ENCODE measurements around the gene KCNJ13.
"Not testable (repeated sequence)": the region's sequence is repeated elsewhere in the genome, so short reads cannot be mapped to it uniquely, and the experiment has no call there.

Gene KCNJ13

GRCh38 chr2:232744963-232745362 is 31.4 kb downstream of the KCNJ13 start:
- Histone ChIP-seq H3K9ac (ENCODE audit: low read depth, low read length) (no peak overlapping the region), H3K36me3 (ENCODE audit: insufficient read depth, low read length) (peaks cover 5% of the 10 kb centered on the region; the same call in 1 of the 2 replicates)

GRCh38 chr2:232741972-232742371 is 34.4 kb downstream of the KCNJ13 start:
- Histone ChIP-seq H3K36me3 (ENCODE audit: insufficient read depth, low read length) (no peaks in the 10 kb centered on the region), H3K4me1 (ENCODE audit: insufficient read depth, low read length) (no peaks in the 10 kb centered on the region), H3K9ac (ENCODE audit: low read depth, low read length) (no peak overlapping the region), H3K9me3 (ENCODE audit: control insufficient read depth, insufficient read depth, low read length) (no peaks in the 10 kb centered on the region)

More at GRCh38 chr2:232744963-232745362, 31.4 kb downstream of the KCNJ13 start:
- H3K9me3 ChIP-seq (ENCODE audit: control insufficient read depth, insufficient read depth, low read length), result no peaks in the 10 kb centered on the region
- no peaks in the 10 kb centered on the region for H3K4me1 ChIP-seq (ENCODE audit: insufficient read depth, low read length)

DNA sequence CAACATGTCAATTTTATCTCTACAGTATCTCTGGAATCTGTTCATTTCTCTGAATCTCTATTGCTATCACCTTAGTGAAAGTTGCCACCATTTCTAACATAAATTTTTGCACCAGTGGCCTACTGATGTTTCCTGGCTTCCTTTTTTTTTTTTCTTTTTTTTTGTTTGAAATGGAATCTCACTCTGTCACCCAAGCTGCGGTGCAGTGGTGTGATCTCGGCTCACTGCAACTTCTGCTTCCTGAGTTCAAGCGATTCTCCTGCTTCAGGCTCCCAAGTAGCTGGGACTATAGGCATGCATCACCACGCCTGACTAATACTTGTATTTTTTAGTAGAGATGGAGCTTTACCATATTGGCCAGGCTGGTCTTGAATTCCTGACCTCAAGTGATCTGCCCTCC is 35.1 kb downstream of the KCNJ13 start:
- no peaks in the 10 kb centered on the region for H3K9me3 ChIP-seq (ENCODE audit: control insufficient read depth, insufficient read depth, low read length)
- H3K36me3 ChIP-seq (ENCODE audit: insufficient read depth, low read length), result no peaks in the 10 kb centered on the region
- no peak overlapping the region for H3K9ac ChIP-seq (ENCODE audit: low read depth, low read length)
- no peaks in the 10 kb centered on the region for H3K4me1 ChIP-seq (ENCODE audit: insufficient read depth, low read length)

- Histone ChIP-seq H3K36me3 (ENCODE audit: insufficient read depth, low read length) (peaks cover 4% of the 10 kb centered on the region; the same call in 1 of the 2 replicates), H3K4me1 (ENCODE audit: insufficient read depth, low read length) (no peaks in the 10 kb centered on the region), H3K9me3 (ENCODE audit: control insufficient read depth, insufficient read depth, low read length) (no peaks in the 10 kb centered on the region), H3K9ac (ENCODE audit: low read depth, low read length) (no peak overlapping the region)
These were observed 44.9 kb downstream of the KCNJ13 start for GRCh38 chr2:232731470-232731869.

DNA sequence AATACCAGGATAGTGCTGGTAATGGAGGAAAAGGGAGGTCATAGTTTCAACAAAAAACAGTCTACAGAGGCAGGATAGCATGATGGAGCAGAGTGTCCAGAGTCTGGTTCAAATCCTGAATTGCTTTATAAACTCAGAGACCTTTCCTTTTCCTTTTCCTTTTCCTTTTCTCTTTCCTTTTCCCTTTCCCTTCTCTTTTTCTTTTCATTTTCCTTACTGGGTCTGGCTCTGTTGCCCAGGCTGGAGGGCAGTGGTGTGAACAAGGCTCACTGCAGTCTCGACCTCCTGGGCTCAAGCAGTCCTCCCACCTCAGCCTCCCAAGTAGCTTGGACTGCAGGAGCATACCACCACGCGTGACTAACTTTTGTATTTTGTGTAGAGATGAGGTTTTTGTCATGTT is 47.6 kb downstream of the KCNJ13 start:
- no peaks in the 10 kb centered on the region for H3K4me1 ChIP-seq (ENCODE audit: insufficient read depth, low read length)
- H3K36me3 ChIP-seq (ENCODE audit: insufficient read depth, low read length), result peaks cover 4% of the 10 kb centered on the region; the same call in 1 of the 2 replicates
- H3K9ac ChIP-seq (ENCODE audit: low read depth, low read length), result no peak overlapping the region
- no peaks in the 10 kb centered on the region for H3K9me3 ChIP-seq (ENCODE audit: control insufficient read depth, insufficient read depth, low read length)

DNA sequence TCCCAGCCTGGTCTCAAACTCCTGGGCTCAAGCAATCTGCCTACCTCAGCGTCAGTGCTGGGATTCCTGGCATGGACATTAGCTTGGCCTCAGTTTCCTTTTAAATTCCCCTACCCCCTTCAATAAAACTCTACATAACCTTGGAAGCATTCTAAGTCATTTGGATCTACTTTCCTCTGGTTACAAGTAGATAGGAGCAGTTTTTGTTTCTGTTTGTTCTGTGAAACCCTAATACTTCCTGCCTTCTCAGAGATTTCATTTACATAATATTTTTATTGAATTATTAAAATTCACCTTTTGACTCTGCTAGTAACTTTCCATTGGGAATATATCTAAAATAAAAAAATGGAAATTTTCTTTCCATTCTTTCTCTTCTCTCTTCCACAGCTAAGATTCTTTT is 53.3 kb downstream of the KCNJ13 start:
- Histone ChIP-seq H3K36me3 (ENCODE audit: insufficient read depth, low read length) (0 out of 2 replicates have a peak, but pooled peaks cover under 1% of the 10 kb centered on the region), H3K9me3 (ENCODE audit: control insufficient read depth, insufficient read depth, low read length) (no peaks in the 10 kb centered on the region), H3K4me1 (ENCODE audit: insufficient read depth, low read length) (no peaks in the 10 kb centered on the region), H3K9ac (ENCODE audit: low read depth, low read length) (no peak overlapping the region)

DNA sequence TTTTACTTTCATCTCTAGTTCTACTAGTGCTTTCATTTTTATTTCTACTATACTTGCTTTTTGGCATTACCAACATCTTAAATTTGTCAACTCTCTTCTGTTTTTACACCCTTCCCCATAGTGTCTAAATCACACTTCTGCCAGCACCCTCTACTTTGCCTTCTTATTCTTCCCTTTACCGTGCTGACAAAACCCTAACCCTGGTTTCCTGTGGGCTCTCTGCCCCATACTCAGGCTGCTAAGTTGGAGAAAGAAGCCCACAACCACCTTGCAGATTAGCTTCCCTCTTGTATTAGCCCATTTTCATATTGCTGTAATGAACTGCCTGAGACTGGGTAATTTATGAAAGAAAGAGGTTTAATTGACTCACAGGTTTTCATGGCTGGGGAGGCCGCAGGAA is 54.5 kb downstream of the KCNJ13 start:
- Histone ChIP-seq H3K4me1 (ENCODE audit: insufficient read depth, low read length) (no peaks in the 10 kb centered on the region), H3K9me3 (ENCODE audit: control insufficient read depth, insufficient read depth, low read length) (no peaks in the 10 kb centered on the region), H3K36me3 (ENCODE audit: insufficient read depth, low read length) (no peaks in the 10 kb centered on the region), H3K9ac (ENCODE audit: low read depth, low read length) (no peak overlapping the region)

DNA sequence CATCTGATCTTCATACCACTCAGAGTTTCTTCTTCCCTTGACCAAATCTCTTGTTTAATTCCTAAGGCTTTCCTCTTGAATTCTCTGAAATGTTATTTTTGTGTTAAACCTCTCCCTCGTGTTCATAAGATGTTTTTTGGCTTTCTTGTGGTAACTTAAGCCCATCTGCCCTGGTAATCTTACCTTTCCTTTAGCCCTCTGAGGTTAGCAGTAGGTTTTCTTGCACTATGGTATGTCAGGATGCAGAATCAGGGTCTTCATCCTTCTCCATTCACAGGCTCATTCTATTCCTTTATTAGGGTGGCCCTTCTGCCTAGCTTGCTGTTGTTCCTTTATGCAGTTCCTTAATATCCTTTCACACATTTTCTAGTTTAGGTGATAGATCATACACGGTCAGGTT is 55.1 kb downstream of the KCNJ13 start:
- Histone ChIP-seq H3K4me1 (ENCODE audit: insufficient read depth, low read length) (no peaks in the 10 kb centered on the region), H3K9me3 (ENCODE audit: control insufficient read depth, insufficient read depth, low read length) (no peaks in the 10 kb centered on the region), H3K9ac (ENCODE audit: low read depth, low read length) (no peak overlapping the region), H3K36me3 (ENCODE audit: insufficient read depth, low read length) (no peaks in the 10 kb centered on the region)

DNA sequence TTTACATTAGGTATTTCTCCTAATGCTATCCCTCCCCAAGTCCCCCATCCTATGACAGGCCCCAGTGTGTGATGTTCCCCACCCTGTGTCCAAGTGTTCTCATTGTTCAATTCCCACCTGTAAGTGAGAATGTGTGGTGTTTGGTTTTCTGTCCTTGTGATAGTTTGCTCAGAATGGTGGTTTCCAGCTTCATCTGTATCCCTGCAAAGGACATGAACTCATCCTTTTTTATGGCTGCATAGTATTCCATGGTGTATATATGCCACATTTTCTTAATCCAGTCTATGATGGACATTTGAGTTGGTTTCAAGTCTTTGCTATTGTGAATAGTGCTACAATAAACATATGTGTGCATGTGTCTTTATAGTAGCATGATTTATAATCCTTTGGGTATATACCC is 56.3 kb downstream of the KCNJ13 start:
- H3K9ac ChIP-seq (ENCODE audit: low read depth, low read length); H3K4me1 ChIP-seq (ENCODE audit: insufficient read depth, low read length); H3K9me3 ChIP-seq (ENCODE audit: control insufficient read depth, insufficient read depth, low read length); H3K36me3 ChIP-seq (ENCODE audit: insufficient read depth, low read length): not testable (repeated sequence)

All from ES-I3 (cell line).